Hepatocyte (in vitro differentiated cells): ENCODE data around the gene MSX1.

Source experiments
- EZH2 ChIP-seq: fragments of 200-600 bp; sonication (generic); IDR thresholded peaks from 2 replicates; pipeline ENCODE4 v1.6.1; 2016; ENCODE audit warnings: antibody characterized with exemption, mild to moderate bottlenecking, borderline replicate concordance
- TF ChIP-seq, protein P1 (sequence below): fragments of 200-600 bp; sonication (generic); IDR thresholded peaks from 2 replicates; pipeline ENCODE4 v1.5.1; 2016; ENCODE audit warnings: antibody characterized with exemption, mild to moderate bottlenecking; ENCODE audit not compliant: poor library complexity

DNA sequence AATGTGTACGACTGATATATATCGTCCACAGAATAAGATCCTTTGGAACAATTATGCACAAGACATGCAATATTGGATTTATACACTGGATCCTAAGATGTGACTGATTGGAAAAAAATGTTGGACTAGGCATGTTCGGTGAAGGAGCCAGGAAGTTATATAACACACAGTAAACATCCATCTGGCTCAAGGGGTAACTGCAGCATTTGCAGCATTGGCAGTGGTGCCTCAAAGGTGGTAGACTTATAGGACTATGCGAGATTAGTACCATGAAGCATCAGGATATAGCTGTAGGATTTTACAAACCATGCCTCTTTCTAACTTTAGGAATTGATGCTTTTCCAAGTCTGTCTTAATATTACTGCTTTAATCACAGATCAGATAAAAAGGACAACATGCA lies 34.3 kb downstream of the MSX1 start:
- no peak for TF ChIP-seq EZH2
- TF ChIP-seq, protein P1, sequence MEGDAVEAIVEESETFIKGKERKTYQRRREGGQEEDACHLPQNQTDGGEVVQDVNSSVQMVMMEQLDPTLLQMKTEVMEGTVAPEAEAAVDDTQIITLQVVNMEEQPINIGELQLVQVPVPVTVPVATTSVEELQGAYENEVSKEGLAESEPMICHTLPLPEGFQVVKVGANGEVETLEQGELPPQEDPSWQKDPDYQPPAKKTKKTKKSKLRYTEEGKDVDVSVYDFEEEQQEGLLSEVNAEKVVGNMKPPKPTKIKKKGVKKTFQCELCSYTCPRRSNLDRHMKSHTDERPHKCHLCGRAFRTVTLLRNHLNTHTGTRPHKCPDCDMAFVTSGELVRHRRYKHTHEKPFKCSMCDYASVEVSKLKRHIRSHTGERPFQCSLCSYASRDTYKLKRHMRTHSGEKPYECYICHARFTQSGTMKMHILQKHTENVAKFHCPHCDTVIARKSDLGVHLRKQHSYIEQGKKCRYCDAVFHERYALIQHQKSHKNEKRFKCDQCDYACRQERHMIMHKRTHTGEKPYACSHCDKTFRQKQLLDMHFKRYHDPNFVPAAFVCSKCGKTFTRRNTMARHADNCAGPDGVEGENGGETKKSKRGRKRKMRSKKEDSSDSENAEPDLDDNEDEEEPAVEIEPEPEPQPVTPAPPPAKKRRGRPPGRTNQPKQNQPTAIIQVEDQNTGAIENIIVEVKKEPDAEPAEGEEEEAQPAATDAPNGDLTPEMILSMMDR: no peak
